Activated T-helper 1 cell treated with Interleukin-2 at 50 U/mL for 16 hours (primary cell): ENCODE measurements around the gene FAM3B.
A peak's percentile ranks its signal among the peaks of the same experiment; 100 is the strongest.

ENCODE experiments used
- DNase-seq: peaks from one replicate; pipeline ENCODE4 v3.0.0-alpha.2; 2020; ENCODE audit warnings: low read depth

Gene FAM3B

GRCh38 chr21:41369105-41369919 lies 52.7 kb downstream of the FAM3B start:
- DNase-seq: no peak

DNA sequence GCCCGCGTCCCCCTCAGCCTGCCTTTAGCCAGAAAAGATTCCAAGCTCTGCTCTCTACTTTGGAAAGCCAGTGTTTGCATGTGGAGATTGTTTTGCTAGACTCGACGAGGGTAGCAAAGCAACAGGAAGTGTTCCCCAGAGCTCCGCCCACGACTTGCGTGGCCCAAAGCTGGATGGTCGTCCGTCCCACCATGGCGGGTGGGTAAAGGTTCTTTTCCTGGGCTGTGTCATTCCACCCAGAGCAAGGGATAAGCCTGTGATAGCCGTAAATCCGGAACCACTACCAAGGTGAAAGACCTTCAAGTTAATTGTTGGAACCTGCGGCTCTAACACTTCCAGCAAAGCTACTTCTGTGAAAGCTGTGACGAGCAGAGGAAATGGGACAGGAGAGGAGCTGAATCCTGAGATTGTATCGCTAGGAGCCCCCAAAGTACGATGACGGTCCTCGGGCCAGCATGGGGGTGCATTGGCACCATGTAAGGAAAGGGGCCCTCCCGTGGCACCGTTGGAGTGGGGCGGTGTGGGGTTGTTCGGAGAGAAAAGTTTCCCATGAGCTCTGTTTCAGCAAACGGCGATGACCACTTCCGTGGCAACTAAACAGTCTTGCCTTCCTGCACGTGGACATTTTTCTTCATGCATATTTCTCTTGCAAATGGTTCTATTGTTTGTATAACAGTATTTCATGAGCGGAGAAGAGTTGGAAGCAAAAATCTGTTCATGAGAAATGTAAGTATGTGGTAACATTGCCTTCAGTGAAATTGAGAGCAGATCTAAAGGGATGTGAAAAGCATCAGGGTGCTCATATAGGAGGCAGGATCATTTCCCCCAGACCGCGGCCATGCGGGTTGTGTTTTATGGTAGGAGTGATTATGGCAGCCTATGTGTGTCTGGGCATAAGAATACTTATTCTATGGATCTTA lies 53.6 kb downstream of the FAM3B start:
- peak; percentile 25 for DNase-seq

DNA sequence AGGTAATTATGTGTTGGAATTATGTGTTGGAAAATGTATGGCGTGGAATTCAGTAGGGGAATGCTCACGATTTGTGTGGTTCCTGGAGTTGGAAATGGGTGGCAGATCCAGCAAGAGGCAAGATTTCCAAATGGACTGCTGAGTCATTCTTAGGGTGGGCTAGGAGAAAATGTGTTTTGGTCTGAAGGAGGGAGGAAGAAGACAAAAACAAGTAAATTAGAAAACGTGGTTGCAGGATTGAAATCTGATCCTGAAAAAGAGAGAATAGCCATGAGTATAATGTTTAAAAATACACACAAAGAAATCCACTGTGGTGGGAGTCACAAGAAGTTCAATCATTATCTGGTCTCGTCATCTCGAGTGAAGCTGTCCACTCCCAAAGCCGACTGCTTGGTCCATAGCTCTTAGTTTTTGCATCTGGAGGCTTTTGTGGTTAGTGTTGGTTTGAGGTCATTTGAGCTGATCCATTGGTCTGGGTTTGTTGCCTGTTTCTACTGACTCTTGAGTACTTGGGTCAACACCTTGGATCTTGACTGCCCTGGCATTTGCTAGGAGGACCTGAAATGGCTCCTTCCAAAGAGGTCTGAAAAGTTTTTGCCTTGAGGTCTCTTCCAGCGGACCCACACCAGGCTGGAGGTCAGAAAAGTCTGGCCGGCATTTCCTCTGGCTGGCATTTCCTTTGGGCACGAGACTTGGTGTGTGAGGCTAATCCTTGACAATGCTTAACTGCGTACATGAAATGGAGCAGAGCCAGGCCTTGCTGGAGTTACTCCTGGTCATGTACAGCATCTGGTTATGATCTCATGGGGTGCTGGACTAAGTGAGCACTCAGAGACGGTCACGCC lies 54.5 kb downstream of the FAM3B start:
- no peak for DNase-seq

DNA sequence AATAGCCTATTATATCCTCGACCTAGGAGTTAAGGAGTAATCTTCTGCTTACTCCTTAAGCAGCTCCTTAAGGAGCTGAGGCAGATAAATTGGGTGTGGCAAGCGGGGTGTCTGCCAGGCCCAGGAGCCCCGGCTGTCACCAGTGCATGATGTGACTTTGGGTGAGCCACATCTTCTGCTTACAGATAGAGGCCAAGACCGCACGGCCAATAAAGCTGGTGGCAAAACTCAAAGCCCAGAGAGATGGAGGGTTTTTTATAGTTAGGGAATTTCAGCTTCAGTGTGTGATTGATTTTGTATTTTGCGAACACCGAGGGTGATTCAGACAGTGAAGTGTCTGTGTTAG lies 55.1 kb downstream of the FAM3B start:
- no peak for DNase-seq

GRCh38 chr21:41373253-41373652 lies 56.7 kb downstream of the FAM3B start:
- no peak for DNase-seq

DNA sequence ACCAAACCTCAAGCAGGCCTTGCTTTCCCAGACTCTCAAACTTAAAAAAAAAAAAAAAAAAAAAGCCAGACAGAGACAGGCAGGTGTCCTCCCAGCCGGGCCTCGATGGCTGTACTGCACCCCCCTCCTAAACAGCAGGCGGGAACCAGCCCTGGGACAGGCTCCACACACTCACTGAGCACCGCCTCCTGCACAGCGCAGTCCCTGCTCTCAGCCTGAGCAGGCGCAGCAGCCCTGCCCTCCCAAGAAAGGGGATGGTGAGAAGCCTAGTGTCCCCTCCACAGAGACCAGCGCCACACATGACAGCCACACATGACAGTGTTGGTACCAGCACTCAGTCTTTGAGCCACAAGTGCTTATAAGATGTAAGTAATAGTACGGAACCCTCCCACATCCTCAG lies 57.2 kb downstream of the FAM3B start:
- no peak for DNase-seq

GRCh38 chr21:41374177-41374712 lies 57.6 kb downstream of the FAM3B start:
- no peak for DNase-seq

GRCh38 chr21:41374867-41375533 lies 58.4 kb downstream of the FAM3B start:
- DNase-seq: no peak

DNA sequence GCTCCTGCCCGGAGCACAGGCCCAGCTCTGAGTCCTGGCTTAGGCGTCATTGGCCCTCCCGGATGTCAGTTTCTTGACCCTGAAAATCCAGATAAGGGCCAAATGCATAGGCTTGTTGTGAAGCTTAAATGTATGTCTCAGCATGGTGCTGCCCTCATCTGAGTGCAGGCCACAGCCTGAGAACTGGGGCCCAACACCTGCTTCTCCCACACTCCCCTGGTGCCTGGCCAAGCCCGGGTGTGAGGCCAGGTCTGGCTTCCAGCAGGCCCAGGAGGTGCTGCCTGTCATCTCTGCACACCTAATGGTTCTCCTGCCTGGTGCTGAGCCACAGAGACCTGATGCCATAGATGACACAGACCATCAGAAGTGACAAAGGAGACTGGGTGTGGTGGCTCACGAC lies 59.3 kb downstream of the FAM3B start:
- DNase-seq: no peak

DNA sequence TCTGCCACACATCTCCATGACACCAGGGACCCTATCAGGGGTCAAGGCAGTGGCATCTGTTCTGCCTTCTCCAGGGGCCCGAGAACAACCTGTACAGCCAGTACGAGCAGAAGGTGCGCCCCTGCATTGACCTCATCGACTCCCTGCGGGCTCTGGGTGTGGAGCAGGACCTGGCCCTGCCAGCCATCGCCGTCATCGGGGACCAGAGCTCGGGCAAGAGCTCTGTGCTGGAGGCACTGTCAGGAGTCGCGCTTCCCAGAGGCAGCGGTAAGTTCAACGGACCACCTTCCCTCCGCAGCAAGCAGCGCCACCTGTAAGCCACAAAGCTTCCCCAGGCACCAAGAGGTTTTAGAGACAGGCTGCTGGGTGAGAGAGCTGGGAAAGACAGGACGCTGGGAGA lies 61.1 kb downstream of the FAM3B start:
- DNase-seq: no peak

GRCh38 chr21:41378849-41379248 lies 62.2 kb downstream of the FAM3B start:
- no peak for DNase-seq

DNA sequence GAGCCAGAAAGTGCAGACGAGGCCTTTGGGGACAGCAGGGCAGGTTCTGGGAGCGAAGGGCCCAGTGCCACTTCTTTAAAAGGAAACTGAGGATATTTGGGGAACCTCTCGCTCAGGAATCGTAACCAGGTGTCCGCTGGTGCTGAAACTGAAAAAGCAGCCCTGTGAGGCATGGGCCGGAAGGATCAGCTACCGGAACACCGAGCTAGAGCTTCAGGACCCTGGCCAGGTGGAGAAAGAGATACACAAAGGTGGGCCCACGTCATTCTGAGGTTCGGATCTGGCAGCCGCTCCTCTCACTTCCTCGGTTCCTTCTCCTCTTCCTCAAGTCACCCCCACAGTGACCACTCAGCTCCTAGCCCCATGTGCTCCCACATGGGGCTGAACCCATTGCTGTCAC lies 63.3 kb downstream of the FAM3B start:
- DNase-seq: no peak

DNA sequence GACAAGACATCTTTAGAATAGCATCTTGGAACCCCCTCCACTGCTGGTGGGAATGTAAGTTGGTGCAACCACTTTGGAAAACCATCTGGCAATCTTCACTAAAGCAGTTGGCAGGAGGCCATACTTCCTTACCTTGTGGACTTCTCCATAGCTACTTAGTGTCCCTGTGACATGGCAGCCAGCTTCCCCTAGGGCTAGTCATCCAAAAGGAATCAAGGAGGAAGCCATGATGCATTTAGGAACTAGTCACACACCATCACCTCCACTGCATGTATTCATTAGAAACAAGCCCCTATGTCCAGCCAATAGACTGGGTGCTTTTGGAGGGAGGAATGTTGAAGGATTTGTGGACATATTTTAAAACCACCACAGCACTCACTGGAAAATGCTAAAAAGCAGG lies 65.1 kb downstream of the FAM3B start:
- DNase-seq: no peak

DNA sequence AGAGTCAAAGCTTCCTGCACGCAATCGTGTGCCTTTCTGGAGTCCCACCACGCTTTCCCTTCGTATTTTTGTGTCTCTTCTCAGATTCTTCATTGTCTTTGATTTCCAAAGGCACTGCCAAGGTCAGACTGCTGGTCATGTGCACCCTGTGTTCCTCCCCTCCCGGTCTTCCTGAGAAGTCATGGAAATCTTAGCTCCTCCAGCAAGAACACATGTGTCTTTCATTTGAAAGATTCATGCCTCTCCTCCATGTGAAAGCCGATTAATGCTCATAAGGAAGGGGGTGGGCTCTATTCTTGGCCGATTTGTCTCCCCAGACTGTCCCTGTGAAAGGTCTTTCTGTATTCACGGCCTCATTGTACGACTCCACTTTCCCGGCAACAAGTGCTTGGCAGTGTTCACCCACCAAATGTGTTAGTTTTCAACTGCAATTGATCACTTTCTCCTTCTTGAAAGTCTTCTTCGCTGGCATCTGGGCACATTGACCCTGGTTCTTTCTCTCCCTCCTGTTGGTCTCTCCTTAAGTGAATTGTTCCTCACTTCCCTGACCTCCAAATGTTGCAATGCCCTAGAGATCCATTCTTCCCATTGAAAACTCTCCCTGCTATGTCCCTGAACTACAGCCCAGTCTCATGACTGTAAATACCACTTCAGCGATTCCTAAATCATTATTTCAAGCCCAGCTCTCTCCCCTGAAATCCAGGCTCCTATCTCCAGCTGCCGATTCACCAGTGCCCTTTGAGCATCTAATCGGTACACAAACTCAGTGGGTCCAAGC lies 70.6 kb downstream of the FAM3B start:
- no peak for DNase-seq

DNA sequence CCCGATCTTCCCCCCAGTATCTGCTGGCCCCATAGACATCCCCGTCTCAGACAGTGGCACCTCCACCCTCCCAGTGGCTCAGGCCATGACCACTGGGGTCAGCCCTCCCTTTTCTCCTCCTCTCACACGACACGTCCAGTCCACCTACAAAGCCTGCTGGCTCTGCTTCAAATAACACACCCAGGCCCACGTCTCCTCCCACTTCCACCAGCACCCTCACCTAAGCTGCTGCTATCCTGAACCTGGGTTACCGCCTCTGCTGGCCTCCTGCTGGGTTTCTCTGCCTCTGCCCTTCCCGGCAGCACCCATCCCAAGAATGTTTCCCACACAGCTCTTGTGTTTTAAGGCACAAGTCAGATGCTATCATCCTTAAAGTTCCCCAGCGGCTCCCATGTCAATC lies 71.2 kb downstream of the FAM3B start:
- no peak for DNase-seq

- no peak for DNase-seq
Observed at GRCh38 chr21:41388259-41388658, 71.7 kb downstream of the FAM3B start.

- no peak for DNase-seq
Observed at GRCh38 chr21:41390043-41390639, 73.5 kb downstream of the FAM3B start.

GRCh38 chr21:41393876-41394465 lies 77.4 kb downstream of the FAM3B start:
- no peak for DNase-seq

DNA sequence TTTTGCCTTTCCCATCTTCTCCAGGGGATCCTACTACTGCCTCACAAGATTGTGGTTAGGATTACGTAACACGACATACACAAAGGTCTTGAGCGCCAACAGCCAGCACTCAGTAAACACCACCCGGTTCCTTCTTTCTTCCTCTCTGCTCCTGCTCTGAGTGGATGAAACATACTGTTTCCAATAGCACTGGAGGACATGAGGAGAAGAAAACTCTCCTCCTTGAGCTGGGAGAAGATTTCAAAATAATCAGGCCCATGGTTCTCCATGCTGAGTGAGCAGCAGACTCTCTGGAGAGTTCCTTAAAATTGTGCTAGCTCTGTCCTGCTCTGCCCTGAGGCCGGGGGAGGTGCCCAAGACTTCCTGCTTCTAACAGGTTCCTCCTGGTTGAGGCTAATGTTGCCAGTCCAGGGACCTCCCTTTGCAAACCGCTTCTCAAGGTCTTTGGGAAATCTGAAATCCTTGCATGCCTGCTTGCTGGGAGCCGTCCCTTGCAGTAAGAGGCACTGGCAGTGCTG lies 80.0 kb downstream of the FAM3B start:
- no peak for DNase-seq

DNA sequence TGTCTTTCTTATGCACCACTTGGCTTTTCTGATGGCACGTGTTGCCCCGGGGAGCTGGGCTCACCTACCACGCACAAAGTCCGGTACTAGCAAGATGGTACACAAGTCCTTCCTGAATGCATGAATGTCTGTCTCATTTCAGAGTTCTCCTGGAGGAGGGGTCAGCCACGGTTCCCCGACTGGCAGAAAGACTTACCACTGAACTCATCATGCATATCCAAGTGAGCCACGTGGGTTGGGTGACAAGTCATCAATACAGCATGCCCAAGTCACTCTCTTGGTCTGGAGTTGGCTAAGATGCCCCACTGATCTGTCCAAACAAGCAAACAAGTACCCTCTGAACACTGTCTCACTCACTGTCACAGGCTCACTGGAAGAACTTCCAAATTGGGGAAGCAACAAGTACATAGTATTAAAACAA lies 80.9 kb downstream of the FAM3B start:
- no peak for DNase-seq
